HUDEP-2 (cell line): ENCODE results near the gene PNRC1.
"Not testable (repeated sequence)": the region's sequence is repeated elsewhere in the genome, so short reads cannot be mapped to it uniquely, and the experiment has no call there.

Experiments used
- DNase-seq, 76 experiments: peaks; one replicate each; lab custom pipeline; 2025; ENCODE audit not compliant: unreplicated experiment in 76 of 76; lab: John Stamatoyannopoulos, UW

PNRC1 gene

GRCh38 chr6:89080281-89081128 is at the start of gene PNRC1:
Gene PNRC1, plus strand, starts transcription at chr6:89080751. Its CDS starts 144 bp downstream, at chr6:89080895.
- peak; percentile 70 to 100 (median 100) for DNase-seq

- peak in 4 of 76 experiments; percentile 4 to 24 (median 18) for DNase-seq
Observed at GRCh38 chr6:89032599-89032998, 48.0 kb upstream of the PNRC1 start.

GRCh38 chr6:89033461-89033860 is 47.1 kb upstream of the PNRC1 start:
- DNase-seq = no peak

GRCh38 chr6:89034116-89034515 is 46.4 kb upstream of the PNRC1 start:
- DNase-seq = not testable (repeated sequence)

- no peak for DNase-seq
Observed at GRCh38 chr6:89034586-89035251, 45.8 kb upstream of the PNRC1 start.

- no peak for DNase-seq
Observed at GRCh38 chr6:89035252-89036101, 45.1 kb upstream of the PNRC1 start.

GRCh38 chr6:89037141-89037900 is 43.2 kb upstream of the PNRC1 start:
- DNase-seq = no peak

GRCh38 chr6:89037901-89038293 is 42.7 kb upstream of the PNRC1 start:
- not testable (repeated sequence) for DNase-seq

GRCh38 chr6:89042664-89043063 is 37.9 kb upstream of the PNRC1 start:
- DNase-seq = no peak

GRCh38 chr6:89044328-89045010 is 36.1 kb upstream of the PNRC1 start:
- no peak for DNase-seq

GRCh38 chr6:89045011-89045387 is 35.6 kb upstream of the PNRC1 start:
- no peak for DNase-seq

- DNase-seq = no peak
Observed at GRCh38 chr6:89045576-89045975, 35.0 kb upstream of the PNRC1 start.

GRCh38 chr6:89047473-89047872 is 33.1 kb upstream of the PNRC1 start:
- DNase-seq = no peak

GRCh38 chr6:89048288-89048923 is 32.1 kb upstream of the PNRC1 start:
- DNase-seq = no peak

- DNase-seq = peak in 3 of 76 experiments; percentile 4 to 29 (median 24)
Observed at GRCh38 chr6:89048985-89049384, 31.6 kb upstream of the PNRC1 start.

- DNase-seq = no peak
Observed at GRCh38 chr6:89050155-89050554, 30.4 kb upstream of the PNRC1 start.

- DNase-seq = peak in 1 of 76 experiments; percentile 12
Observed at GRCh38 chr6:89050697-89051096, 29.9 kb upstream of the PNRC1 start.

- no peak for DNase-seq
Observed at GRCh38 chr6:89051676-89052075, 28.9 kb upstream of the PNRC1 start.

- no peak for DNase-seq
Observed at GRCh38 chr6:89054208-89054607, 26.3 kb upstream of the PNRC1 start.
